A673 (cell line): ENCODE measurements around the gene SERPINB1.

Source experiments
- CTCF ChIP-seq: fragments of 300-800, 200-600 bp; sonication (generic); conservative IDR thresholded peaks from 2 replicates; pipeline ENCODE4 v1.5.1; 2017; ENCODE audit warnings: low read depth, mild to moderate bottlenecking, antibody characterized with exemption, low read length, moderate library complexity, mixed read lengths
- EZH2 ChIP-seq: fragments of 200-600 bp; sonication (generic); IDR thresholded peaks from 2 replicates; pipeline ENCODE4 v1.6.1; 2017; ENCODE audit warnings: borderline replicate concordance, low read depth, mild to moderate bottlenecking, mixed read lengths, antibody characterized with exemption, low read length; ENCODE audit not compliant: poor library complexity, severe bottlenecking

GRCh38 chr6:2857580-2858337 is 16.1 kb upstream of the SERPINB1 start:
- TF ChIP-seq CTCF (no peak), EZH2 (no peak)
